SK-N-MC (cell line): Measurements from ENCODE around the gene MYCBPAP.

Source experiments
- DNase-seq: peaks from one replicate; pipeline ENCODE4 v3.0.0-alpha.2; 2011; ENCODE audit warnings: low read depth, low spot score
- H3K27ac ChIP-seq: fragments of 200-600 bp; sonication (generic); 2 replicates; pipeline ENCODE4 v1.5.1; 2016; ENCODE audit warnings: mixed run types
- H3K36me3 ChIP-seq: fragments of 200-600 bp; sonication (generic); 2 replicates; pipeline ENCODE4 v1.6.1; 2017; ENCODE audit warnings: antibody characterized with exemption, low read length, mixed read lengths; ENCODE audit not compliant: insufficient read depth
- H3K4me3 ChIP-seq: fragments of 200-600 bp; sonication (generic); 2 replicates; pipeline ENCODE4 v1.5.1; 2016
- H3K9ac ChIP-seq: fragments of 200-600 bp; sonication (generic); 2 replicates; pipeline ENCODE4 v1.8.0; 2017; ENCODE audit warnings: mixed run types, mixed read lengths; ENCODE audit not compliant: insufficient read length
- H3K9me3 ChIP-seq: fragments of 200-600 bp; sonication (generic); 2 replicates; pipeline ENCODE4 v1.6.1; 2017; ENCODE audit warnings: low read depth, mild to moderate bottlenecking, antibody characterized with exemption, low read length, moderate library complexity, mixed read lengths
- EZH2 ChIP-seq: fragments of 200-600 bp; sonication (generic); IDR thresholded peaks from one replicate; pipeline ENCODE4 v1.6.1; 2017; ENCODE audit warnings: antibody characterized with exemption
- FOXP2 ChIP-seq: optimal IDR thresholded peaks from 2 replicates; pipeline ENCODE3; 2011; ENCODE audit warnings: mild to moderate bottlenecking, moderate library complexity; ENCODE audit not compliant: insufficient read depth; ENCODE audit errors: extremely low read length, control extremely low read depth
- POLR2AphosphoS5 ChIP-seq: IDR thresholded peaks from 2 replicates; pipeline ENCODE4 v1.6.1; 2012; ENCODE audit warnings: mild to moderate bottlenecking, low read depth, low read length, borderline replicate concordance

The MYCBPAP gene

GRCh38 chr17:50507871-50508572 lies at the start of gene MYCBPAP:
TSS of gene MYCBPAP (plus strand) at chr17:50508439. CDS start at chr17:50508675, 236 bp downstream.
- no peak for DNase-seq
- no peak within 1 kb of the TSS for H3K27ac ChIP-seq
- no peak for TF ChIP-seq FOXP2
- no peak for TF ChIP-seq EZH2
- no peak for TF ChIP-seq POLR2AphosphoS5
- H3K36me3 ChIP-seq, result no peaks in the 10 kb centered on the region
- no peaks in the 10 kb centered on the region for H3K9me3 ChIP-seq
- H3K9ac ChIP-seq, result no peak within 1 kb of the TSS
- H3K4me3 ChIP-seq, result no peak within 1 kb of the TSS

- Histone ChIP-seq H3K27ac (no peak overlapping the region), H3K36me3 (no peaks in the 10 kb centered on the region), H3K9me3 (no peaks in the 10 kb centered on the region), H3K9ac (no peak overlapping the region), H3K4me3 (no peak overlapping the region)
- no peak for TF ChIP-seq FOXP2
- no peak for TF ChIP-seq EZH2
- TF ChIP-seq POLR2AphosphoS5, result no peak
- DNase-seq, result no peak
Observed at GRCh38 chr17:50458701-50459676, 49.2 kb upstream of the MYCBPAP start.

GRCh38 chr17:50459756-50460155 lies 48.5 kb upstream of the MYCBPAP start:
- Histone ChIP-seq H3K9ac (no peak overlapping the region), H3K27ac (no peak overlapping the region), H3K36me3 (no peaks in the 10 kb centered on the region), H3K9me3 (no peaks in the 10 kb centered on the region), H3K4me3 (no peak overlapping the region)
- no peak for DNase-seq
- TF ChIP-seq POLR2AphosphoS5 (no peak), EZH2 (no peak), FOXP2 (no peak)

- DNase-seq, result no peak
- Histone ChIP-seq H3K36me3 (no peaks in the 10 kb centered on the region), H3K4me3 (no peak overlapping the region), H3K9ac (no peak overlapping the region), H3K9me3 (no peaks in the 10 kb centered on the region), H3K27ac (no peak overlapping the region)
- no peak for TF ChIP-seq FOXP2
- no peak for TF ChIP-seq POLR2AphosphoS5
- no peak for TF ChIP-seq EZH2
Observed at GRCh38 chr17:50460831-50461526, 47.3 kb upstream of the MYCBPAP start.

- TF ChIP-seq POLR2AphosphoS5 (no peak), EZH2 (no peak), FOXP2 (no peak)
- Histone ChIP-seq H3K4me3 (no peak overlapping the region), H3K27ac (no peak overlapping the region), H3K9me3 (no peaks in the 10 kb centered on the region), H3K36me3 (no peaks in the 10 kb centered on the region), H3K9ac (no peak overlapping the region)
- DNase-seq, result no peak
Observed at GRCh38 chr17:50461550-50462132, 46.6 kb upstream of the MYCBPAP start.

- H3K9me3 ChIP-seq, result no peaks in the 10 kb centered on the region
- H3K27ac ChIP-seq, result no peak overlapping the region
- DNase-seq, result no peak
- H3K36me3 ChIP-seq, result no peaks in the 10 kb centered on the region
- no peak overlapping the region for H3K9ac ChIP-seq
- TF ChIP-seq FOXP2 (no peak), POLR2AphosphoS5 (no peak), EZH2 (no peak)
- H3K4me3 ChIP-seq, result no peak overlapping the region
Observed at GRCh38 chr17:50462446-50462845, 45.8 kb upstream of the MYCBPAP start.

- TF ChIP-seq POLR2AphosphoS5 (no peak), EZH2 (no peak), FOXP2 (no peak)
- Histone ChIP-seq H3K9me3 (no peaks in the 10 kb centered on the region), H3K36me3 (no peaks in the 10 kb centered on the region), H3K27ac (no peak overlapping the region), H3K4me3 (no peak overlapping the region), H3K9ac (no peak overlapping the region)
- no peak for DNase-seq
Observed at GRCh38 chr17:50464121-50464520, 44.1 kb upstream of the MYCBPAP start.
